ES-I3 (cell line): Measurements from ENCODE around the gene MARCKSL1.
"Not testable (repeated sequence)": the region's sequence is repeated elsewhere in the genome, so short reads cannot be mapped to it uniquely, and the experiment has no call there.

Experiments used
- H3K36me3 ChIP-seq: 2 replicates; pipeline ENCODE4 v1.6.1; 2013; ENCODE audit warnings: mild to moderate bottlenecking, low read length, control low read depth, moderate library complexity; ENCODE audit not compliant: insufficient read depth
- H3K4me1 ChIP-seq: 2 replicates; pipeline ENCODE4 v1.6.1; 2013; ENCODE audit warnings: mild to moderate bottlenecking, control low read depth, low read length; ENCODE audit not compliant: insufficient read depth
- H3K9ac ChIP-seq: 2 replicates; pipeline ENCODE4 v1.6.1; 2013; ENCODE audit warnings: low read depth, mild to moderate bottlenecking, low read length, moderate library complexity
- H3K9me3 ChIP-seq: 2 replicates; pipeline ENCODE4 v1.6.1; 2013; ENCODE audit warnings: mild to moderate bottlenecking, low read length, moderate library complexity; ENCODE audit not compliant: control insufficient read depth, insufficient read depth

The MARCKSL1 gene

DNA sequence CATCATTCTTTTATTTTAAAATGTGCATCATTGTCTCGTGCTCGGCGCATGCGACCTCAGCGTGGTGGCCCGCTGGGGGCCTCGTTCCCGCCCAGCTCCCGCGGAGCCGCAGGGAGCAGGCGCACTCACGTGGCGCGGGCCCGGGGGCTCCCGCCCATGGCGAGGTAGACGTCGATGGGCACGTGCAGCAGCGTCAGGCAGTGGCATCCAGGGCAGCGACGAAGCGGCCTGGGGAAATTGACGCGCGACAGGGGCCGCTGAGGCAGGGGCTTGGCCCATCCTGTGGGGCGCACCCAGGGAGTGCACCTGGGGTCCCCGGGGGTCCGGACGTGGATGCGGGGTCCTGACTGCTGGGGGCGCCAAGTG lies 25.3 kb upstream of the MARCKSL1 start:
- Histone ChIP-seq H3K9ac (no peak overlapping the region; the same call in 1 of the 2 replicates), H3K36me3 (no peaks in the 10 kb centered on the region), H3K4me1 (no peaks in the 10 kb centered on the region; the same call in 1 of the 2 replicates), H3K9me3 (no peaks in the 10 kb centered on the region; the same call in 1 of the 2 replicates)

DNA sequence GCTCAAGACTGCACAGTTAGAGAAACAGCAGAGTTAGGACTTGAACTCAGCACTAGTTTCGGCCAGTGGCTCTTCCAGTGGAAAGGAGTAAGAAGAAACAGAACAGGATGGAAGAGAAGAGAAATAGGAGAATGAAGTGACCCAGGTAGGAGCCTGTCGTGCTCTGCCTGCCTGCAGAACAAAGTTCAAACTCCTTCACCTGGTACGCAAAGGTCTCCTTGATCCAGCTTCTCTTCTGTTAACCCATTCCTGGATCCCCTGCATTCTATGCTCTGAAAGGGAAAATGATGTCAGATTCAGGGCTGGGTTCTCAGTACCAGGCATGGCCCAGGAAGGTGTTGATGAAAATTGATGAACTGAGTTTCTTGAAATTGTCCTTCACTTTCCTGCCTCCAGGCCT lies 22.4 kb upstream of the MARCKSL1 start:
- no peaks in the 10 kb centered on the region for H3K36me3 ChIP-seq
- no peaks in the 10 kb centered on the region; the same call in 1 of the 2 replicates for H3K9me3 ChIP-seq
- H3K4me1 ChIP-seq, result peaks cover 7% of the 10 kb centered on the region
- no peak overlapping the region for H3K9ac ChIP-seq

DNA sequence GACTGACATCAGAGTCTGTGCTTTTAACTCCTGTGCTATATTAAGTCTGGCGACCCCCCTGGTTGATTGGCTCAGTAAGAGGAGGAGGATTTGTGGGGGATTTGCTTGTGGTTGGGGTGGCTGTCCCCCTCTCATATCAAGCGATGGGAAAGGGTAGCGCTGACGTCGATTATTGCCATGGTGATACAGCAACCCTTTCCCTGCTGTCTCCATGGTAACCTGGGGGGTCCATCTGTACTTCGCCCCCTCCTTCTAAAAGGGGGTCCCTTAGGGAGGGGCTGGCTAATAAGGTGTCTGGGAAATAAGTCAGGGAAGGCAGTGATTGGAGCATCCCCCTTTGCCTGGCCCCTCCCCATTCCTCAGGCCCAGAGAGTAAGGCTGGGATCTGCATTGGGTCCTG lies 21.6 kb upstream of the MARCKSL1 start:
- Histone ChIP-seq H3K9ac (no peak overlapping the region), H3K36me3 (no peaks in the 10 kb centered on the region), H3K4me1 (peaks cover 12% of the 10 kb centered on the region), H3K9me3 (no peaks in the 10 kb centered on the region; the same call in 1 of the 2 replicates)

DNA sequence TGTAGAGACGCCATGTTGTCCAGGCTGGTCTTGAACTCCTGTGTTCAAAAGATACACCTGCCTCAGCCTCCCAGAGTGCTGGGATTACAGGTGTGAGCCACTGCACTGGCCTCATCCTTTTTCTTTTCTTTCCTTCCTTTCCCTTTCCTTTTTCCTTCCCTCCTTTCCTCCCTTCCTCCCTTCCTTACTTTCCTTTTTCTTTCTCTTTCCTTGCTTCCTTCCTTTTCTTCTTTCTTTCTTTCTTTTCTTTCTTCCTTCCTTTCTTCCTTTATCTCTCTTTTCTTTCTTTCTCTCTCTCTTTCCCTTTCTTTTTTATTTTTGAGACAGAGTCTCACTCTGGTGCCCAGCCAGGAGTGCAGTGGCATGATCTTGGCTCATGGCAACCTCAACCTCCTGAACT lies 20.4 kb upstream of the MARCKSL1 start:
- H3K4me1 ChIP-seq, result peaks cover 12% of the 10 kb centered on the region
- no peak overlapping the region for H3K9ac ChIP-seq
- H3K36me3 ChIP-seq, result no peaks in the 10 kb centered on the region
- no peaks in the 10 kb centered on the region; the same call in 1 of the 2 replicates for H3K9me3 ChIP-seq

DNA sequence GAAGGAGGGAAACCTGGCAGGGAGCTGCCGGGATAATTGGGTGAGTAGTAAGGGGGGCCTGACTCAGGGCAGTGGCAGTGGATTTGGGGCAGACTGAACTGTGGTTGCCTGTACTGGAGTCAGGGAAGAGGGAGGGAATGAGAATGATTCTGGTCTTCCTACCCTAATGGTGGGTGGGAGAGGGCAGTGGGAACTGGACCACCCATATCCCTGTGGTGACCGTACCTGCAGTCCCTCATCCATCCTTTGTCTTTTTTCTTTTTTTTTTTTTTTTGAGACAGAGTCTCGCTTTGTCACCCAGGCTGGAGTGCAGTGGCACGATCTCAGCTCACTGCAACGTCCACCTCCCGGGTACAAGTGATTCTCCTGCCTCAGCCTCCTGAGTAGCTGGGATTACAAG lies 19.7 kb upstream of the MARCKSL1 start:
- H3K4me1 ChIP-seq, result peaks cover 12% of the 10 kb centered on the region
- H3K9ac ChIP-seq, H3K36me3 ChIP-seq, H3K9me3 ChIP-seq: not testable (repeated sequence)

DNA sequence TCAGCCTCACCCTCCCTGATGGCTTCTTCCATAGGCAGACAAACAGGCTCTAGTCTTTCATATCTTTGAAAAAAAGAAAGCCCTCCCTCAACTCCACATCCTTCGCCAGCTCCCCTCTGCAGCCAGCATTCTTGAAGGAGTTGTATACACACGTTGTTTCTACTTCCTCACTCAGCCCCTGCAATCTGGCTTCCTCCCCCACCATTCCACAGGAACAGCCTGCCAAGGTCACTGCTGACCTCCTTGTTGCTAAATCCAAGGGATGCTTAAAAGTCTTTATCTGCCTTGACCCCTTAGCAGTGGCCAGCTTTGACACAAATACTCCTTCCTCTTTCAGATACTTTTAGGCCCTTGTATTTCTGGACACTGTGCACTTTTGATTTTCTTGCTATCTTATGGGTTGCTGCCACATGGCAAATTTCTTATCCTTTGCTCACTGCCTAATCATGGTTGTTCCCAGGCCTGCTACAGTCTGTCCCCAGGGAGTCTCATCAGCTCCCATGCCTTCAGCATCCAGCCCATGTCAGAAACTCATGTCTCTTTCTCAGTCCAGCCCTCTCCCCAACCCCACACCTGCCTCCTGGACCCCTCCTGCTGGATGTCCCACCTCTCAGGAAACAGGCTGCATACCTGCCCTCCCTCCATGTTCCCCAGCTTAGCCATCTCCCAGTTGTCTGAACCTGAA lies 18.0 kb upstream of the MARCKSL1 start:
- Histone ChIP-seq H3K36me3 (no peaks in the 10 kb centered on the region), H3K9ac (no peak overlapping the region), H3K4me1 (peaks cover 12% of the 10 kb centered on the region), H3K9me3 (no peaks in the 10 kb centered on the region; the same call in 1 of the 2 replicates)

DNA sequence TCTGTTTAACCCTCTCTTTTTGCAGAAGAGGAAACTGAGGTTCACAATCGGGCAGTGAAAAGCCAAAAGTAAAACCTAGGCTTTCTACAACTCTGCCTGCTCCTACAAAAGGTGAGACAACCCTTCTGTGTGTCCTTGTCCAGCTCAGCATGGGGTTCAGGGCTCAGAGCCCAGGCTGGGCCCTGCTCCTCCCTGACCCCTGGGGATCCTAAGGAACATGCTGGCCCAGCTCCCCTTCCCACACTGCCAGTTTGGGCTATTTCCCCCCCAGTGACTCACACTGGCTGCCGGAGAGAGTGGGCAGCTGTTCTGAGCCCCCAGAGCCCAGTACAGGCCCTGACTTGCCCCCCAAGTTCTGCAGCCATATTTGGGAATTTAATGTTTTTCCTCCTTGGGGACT lies 17.4 kb upstream of the MARCKSL1 start:
- H3K36me3 ChIP-seq, result no peaks in the 10 kb centered on the region
- H3K4me1 ChIP-seq, result peaks cover 12% of the 10 kb centered on the region
- no peaks in the 10 kb centered on the region; the same call in 1 of the 2 replicates for H3K9me3 ChIP-seq
- H3K9ac ChIP-seq, result no peak overlapping the region

DNA sequence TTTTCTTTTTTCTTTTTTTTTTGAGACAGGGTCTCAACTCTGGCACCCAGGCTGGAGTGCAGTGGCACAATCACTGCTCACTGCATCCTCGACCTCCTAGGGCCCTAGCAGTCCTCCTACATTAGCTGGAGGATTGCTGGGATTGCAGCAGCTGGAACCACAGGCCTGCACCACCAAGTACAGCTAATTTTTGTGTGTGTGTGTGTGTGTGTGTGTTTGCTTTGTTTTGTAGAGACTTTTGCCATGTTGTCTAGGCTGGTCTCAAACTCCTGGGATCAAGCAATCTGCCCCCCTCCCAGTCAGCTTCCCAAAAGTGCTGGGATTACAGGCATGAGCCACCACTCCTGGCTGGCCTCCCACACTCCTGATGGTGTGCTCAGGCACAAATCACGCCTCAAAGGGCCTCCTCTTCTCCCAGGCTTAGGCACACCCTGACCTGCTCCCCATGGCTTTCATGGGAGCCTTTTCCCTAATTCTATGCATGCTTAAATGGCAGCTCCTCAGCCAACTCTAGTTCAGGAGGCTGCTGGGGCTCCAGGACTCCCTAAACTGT lies 16.9 kb upstream of the MARCKSL1 start:
- Histone ChIP-seq H3K4me1 (peaks cover 12% of the 10 kb centered on the region), H3K36me3 (no peaks in the 10 kb centered on the region), H3K9ac (no peak overlapping the region)

DNA sequence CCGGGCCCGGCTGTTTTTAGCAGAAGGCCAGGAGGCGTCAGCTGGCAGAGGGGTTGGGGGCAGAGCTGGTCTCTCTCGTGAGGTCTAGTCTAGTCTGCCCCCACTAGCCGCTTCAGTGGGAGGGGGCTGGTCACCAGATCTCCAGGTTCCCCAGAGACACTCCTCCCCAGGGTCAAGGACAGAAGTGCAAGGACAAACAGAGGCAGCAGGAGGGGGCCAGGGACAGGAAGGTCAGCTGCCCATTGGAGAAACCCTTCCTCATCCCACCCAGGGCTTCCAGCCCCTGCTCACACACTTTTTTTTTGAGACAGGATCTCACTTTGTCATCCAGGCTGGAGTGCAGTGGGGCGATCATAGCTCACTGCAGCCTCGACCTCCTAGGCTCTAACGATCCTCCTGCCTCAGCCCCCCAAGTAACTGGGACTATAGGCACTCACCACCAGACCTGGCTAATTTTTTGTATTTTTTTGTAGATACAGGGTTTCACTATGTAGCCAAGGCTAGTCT lies 16.3 kb upstream of the MARCKSL1 start:
- H3K9me3 ChIP-seq, result no peaks in the 10 kb centered on the region; the same call in 1 of the 2 replicates
- H3K36me3 ChIP-seq, result no peaks in the 10 kb centered on the region
- peak overlapping the region; percentile 93 for H3K9ac ChIP-seq
- H3K4me1 ChIP-seq, result peaks cover 12% of the 10 kb centered on the region

More for the DNA sequence above, 16.9 kb upstream of the MARCKSL1 start:
- H3K9me3 ChIP-seq, result no peaks in the 10 kb centered on the region; the same call in 1 of the 2 replicates

DNA sequence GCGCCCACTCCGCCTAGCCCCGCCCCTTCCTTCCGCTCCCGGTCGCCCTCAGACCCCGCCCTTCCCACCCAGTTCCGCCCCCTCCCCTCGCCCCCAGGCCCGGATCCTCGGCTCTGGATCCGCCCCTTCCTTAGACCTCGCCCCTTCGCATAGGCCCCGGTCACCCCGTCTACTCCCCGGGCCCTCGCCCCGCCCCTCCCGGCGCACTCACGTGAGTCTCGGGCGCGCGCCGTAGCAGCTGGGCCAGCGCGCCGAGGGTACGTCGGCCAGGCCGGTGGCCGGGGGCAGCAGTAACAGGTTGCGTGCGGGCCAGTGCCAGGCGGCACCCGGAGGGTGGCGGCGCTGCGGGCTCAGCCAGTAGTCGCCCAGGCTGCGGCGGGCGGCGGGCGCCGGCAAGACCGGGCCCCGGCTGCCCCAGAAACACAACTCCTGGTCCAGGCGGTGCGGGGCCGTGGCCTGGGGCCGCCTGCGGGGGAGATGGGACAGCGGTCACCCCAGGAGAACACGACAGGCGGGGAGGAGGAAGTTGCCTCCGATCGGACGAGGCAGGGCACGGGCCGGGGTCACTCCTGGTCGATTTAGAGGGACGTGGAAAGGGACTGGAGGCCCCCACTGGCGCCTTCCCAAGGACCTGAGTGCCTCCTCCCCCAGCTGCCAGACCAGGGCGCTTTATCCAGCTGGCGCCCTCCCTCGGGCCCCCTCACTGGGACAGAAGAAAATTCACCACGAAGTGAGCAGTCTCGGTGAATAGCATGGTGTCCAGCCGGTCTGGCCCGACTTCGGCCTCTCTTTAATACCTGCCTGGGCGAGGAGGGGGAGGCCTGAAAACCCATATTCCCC lies 15.6 kb upstream of the MARCKSL1 start:
- no peaks in the 10 kb centered on the region for H3K36me3 ChIP-seq
- H3K9ac ChIP-seq, result peak overlapping the region; percentile 93
- no peaks in the 10 kb centered on the region; the same call in 1 of the 2 replicates for H3K9me3 ChIP-seq
- H3K4me1 ChIP-seq, result peaks cover 12% of the 10 kb centered on the region

DNA sequence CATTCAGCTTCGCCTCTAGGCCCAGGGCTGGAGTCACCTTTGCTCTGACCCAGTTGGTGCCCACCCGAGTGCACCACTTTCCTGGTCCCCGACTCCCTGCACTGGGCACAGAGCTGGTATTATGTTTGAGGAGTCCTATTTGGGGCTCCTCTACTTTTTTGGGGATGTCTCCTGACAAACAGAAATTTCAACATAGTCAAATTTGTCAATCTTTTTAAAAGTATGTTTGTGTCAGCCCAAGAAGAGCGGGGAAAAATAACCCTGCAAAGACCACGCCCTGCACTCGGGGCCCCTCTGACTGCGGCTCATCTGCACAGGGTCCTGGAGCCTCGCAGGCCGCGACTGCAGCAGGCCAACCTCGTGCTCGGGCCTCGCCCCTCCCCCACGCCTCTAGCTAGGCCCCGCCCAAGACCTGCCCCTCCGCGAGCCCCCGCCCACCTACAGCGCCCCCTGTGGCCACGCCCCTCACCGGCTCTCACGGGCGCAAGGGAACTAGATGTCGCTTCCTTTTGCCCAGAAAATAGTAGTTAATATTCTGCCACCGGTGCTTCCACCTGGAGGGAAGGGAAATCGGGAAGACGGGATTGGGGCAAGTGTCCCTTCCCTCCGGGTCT lies 14.9 kb upstream of the MARCKSL1 start:
- H3K4me1 ChIP-seq, result peaks cover 12% of the 10 kb centered on the region
- H3K9ac ChIP-seq, result peak overlapping the region; percentile 67
- H3K36me3 ChIP-seq, result no peaks in the 10 kb centered on the region
- H3K9me3 ChIP-seq, result no peaks in the 10 kb centered on the region; the same call in 1 of the 2 replicates

DNA sequence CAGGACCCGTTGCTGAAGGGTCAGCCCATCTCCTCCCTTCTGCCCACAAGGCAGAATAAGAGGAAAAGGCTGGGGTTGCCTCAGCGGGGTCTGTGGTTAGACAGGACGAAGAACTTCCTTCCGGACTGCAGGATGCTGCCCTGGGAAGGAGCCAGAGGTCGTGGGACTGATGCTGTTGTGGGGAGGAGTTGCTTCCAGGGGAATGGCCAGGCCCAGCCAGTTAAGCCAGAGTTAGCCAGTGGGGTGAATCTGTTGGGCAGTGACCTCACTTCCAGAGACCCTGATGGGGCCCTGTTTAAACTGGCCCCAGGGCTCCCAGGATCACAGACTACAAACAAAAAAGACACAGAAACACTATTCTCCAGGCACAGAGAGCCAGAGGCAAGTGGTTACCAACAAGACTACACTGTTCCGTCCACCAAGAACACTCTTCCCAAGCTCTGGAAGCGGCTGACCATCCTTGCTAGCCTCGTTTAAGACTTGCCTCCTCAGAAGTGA lies 13.2 kb upstream of the MARCKSL1 start:
- Histone ChIP-seq H3K36me3 (no peaks in the 10 kb centered on the region), H3K9ac (no peak overlapping the region), H3K4me1 (peaks cover 12% of the 10 kb centered on the region), H3K9me3 (no peaks in the 10 kb centered on the region; the same call in 1 of the 2 replicates)

DNA sequence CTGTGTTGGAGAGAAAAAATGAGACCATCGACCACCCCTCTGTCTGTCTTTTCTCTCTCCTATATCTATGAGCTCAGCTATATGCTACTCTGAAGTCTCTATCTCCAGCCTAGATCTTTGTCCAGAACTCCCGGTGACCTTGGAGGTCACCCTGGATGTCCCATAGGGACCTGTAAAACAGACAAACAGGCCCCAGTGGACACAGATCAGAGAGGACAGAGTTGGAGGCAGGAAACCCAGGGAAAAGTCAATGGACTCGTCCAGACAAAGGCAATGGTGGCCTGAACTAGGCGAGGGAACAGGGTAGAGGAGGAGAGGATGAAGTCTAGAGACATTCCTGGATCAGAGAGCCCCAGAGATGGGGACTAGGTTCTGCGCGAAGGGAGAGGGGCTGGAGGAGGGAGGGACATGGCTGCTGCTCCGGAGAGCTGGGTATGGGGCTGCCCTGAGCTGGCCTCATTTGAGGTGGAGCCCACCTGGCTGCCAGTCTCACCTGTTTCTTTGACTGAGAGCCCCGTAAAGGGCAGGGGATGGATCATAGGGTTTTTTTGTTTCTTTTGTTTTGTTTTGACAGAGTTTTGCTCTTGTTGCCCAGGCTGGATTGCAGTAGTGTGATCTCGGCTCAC lies 10.6 kb upstream of the MARCKSL1 start:
- H3K9me3 ChIP-seq, result no peaks in the 10 kb centered on the region; the same call in 1 of the 2 replicates
- no peak overlapping the region for H3K9ac ChIP-seq
- H3K4me1 ChIP-seq, result peaks cover 4% of the 10 kb centered on the region; the same call in 1 of the 2 replicates
- no peaks in the 10 kb centered on the region for H3K36me3 ChIP-seq
